NCI-H2196 treated with DMSO at 0.1 percent for 48 hours (cell line): ENCODE measurements around the gene IFT27.

Source experiments
- DNase-seq: peaks from one replicate; lab custom pipeline; 2025; ENCODE audit not compliant: unreplicated experiment; lab: John Stamatoyannopoulos, UW

The IFT27 gene

GRCh38 chr22:36727110-36727509, 48.8 kb downstream of the IFT27 start:
- no peak for DNase-seq

GRCh38 chr22:36726007-36726380, 49.9 kb downstream of the IFT27 start:
- no peak for DNase-seq

GRCh38 chr22:36725366-36726006, 50.4 kb downstream of the IFT27 start:
- DNase-seq = no peak

- no peak for DNase-seq
These were observed 51.1 kb downstream of the IFT27 start for GRCh38 chr22:36724836-36725235.

- DNase-seq = no peak
These were observed 53.9 kb downstream of the IFT27 start for GRCh38 chr22:36722055-36722454.

GRCh38 chr22:36715647-36716046, 60.3 kb downstream of the IFT27 start:
- no peak for DNase-seq

GRCh38 chr22:36714110-36714509, 61.8 kb downstream of the IFT27 start:
- no peak for DNase-seq

GRCh38 chr22:36713436-36713835, 62.5 kb downstream of the IFT27 start:
- no peak for DNase-seq
